ENCODE results near the gene PRKCH.

PRKCH gene

DNA sequence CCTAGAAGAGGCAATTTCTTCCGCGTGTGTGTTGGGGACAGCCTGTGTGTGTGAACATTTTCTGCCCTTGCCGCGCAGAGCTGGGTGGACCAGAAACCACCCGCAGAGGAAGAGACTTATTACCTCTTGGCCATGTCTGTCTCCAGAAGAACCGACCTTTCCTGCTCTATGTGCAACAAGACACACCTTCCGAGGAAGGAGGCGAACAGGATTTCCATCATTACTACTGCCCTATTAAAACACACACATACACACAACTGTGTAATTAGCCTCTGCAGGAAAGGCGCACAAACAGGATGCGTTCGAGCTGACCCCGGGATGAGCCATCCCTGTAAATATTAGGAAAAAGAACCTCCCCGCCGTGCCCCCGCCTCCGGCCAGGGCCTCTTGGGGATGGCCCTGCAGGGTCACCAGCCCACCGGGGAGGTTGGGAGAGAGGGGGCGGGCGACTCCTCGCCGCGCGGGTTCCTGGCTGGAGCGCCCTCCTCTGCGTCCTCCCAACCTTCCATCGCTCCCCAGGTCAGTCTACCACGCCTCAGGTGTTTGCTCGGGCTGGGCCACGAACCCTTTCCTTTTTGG lies 484 bp upstream of the PRKCH start:
- no peaks in the 10 kb centered on the region for H3K27me3 ChIP-seq (ENCODE audit: insufficient read depth, low read length, poor library complexity)
- no peaks in the 10 kb centered on the region for H3K79me1 ChIP-seq (ENCODE audit: low read length)
- no CpG with 5 or more reads among the region's 29 CpGs for WGBS (ENCODE audit: extremely low coverage, insufficient coverage, low lambda C conversion rate)
- no peak overlapping the region for H3K27ac ChIP-seq (ENCODE audit: low read depth, low read length)
- H4K8ac ChIP-seq (ENCODE audit: low read depth, low read length), result no peak overlapping the region
- peaks cover 3% of the 10 kb centered on the region for H3K4me1 ChIP-seq (ENCODE audit: control insufficient read depth, low read depth, low read length)
- H4K5ac ChIP-seq (ENCODE audit: low read length), result no peak overlapping the region
- no peak overlapping the region for H2BK15ac ChIP-seq (replicated peaks; ENCODE audit: low read depth)
- no peaks in the 10 kb centered on the region for H3K36me3 ChIP-seq (ENCODE audit: control insufficient read depth, insufficient read depth, low read length)
- DNase-seq, result no peak
- no peak overlapping the region for H3K23ac ChIP-seq (ENCODE audit: low read length)
- peak overlapping the region; percentile 57 for H3K9ac ChIP-seq (ENCODE audit: low read length)
- no peak overlapping the region for H2AK5ac ChIP-seq (ENCODE audit: low read length)
- no peak overlapping the region for H3K4ac ChIP-seq (ENCODE audit: low read depth, low read length)
- H3K4me3 ChIP-seq (ENCODE audit: low read length), result peak overlapping the region; percentile 10
- peak overlapping the region; percentile 81 for H3K4me2 ChIP-seq (ENCODE audit: low read length)
- H2BK120ac ChIP-seq (ENCODE audit: low read depth, low read length), result no peak overlapping the region
- H3K79me2 ChIP-seq (ENCODE audit: control insufficient read depth, insufficient read depth, low read length), result no peaks in the 10 kb centered on the region
- H2BK5ac ChIP-seq (ENCODE audit: low read length), result no peak overlapping the region
- H3K18ac ChIP-seq (ENCODE audit: low read length), result peak overlapping the region; percentile 77
- H3K56ac ChIP-seq (ENCODE audit: low read length), result peak overlapping the region; percentile 69

DNA sequence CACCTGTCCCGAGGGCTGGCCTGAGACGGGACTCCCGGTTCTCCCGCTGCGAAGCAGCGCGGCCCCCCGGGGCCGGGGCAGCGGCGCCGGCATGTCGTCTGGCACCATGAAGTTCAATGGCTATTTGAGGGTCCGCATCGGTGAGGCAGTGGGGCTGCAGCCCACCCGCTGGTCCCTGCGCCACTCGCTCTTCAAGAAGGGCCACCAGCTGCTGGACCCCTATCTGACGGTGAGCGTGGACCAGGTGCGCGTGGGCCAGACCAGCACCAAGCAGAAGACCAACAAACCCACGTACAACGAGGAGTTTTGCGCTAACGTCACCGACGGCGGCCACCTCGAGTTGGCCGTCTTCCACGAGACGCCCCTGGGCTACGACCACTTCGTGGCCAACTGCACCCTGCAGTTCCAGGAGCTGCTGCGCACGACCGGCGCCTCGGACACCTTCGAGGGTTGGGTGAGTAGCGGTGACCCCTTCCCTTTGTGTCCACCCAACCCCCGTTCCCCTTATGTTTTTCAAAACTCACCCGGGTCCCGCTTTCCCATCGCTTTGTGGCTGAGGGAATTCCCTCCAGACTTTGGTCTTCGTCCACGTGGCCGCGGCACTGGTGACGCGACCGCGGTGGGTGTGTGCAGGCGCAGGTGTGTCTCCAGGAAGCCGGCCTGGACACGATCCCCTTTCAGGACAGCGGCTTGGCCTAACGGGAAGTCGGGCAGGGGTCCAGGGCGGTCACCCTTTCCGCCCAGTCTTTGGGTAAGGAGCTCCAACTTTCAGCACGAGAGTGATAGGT lies 826 bp downstream of the PRKCH start:
- H3K36me3 ChIP-seq (ENCODE audit: control insufficient read depth, insufficient read depth, low read length), result no peaks in the 10 kb centered on the region
- peak overlapping the region; percentile 10 for H3K4me3 ChIP-seq (ENCODE audit: low read length)
- H3K9ac ChIP-seq (ENCODE audit: low read length), result peak overlapping the region; percentile 57
- H3K79me1 ChIP-seq (ENCODE audit: low read length), result no peaks in the 10 kb centered on the region
- no peak overlapping the region for H4K8ac ChIP-seq (ENCODE audit: low read depth, low read length)
- no peaks in the 10 kb centered on the region for H3K27me3 ChIP-seq (ENCODE audit: insufficient read depth, low read length, poor library complexity)
- no CpG with 5 or more reads among the region's 63 CpGs for WGBS (ENCODE audit: extremely low coverage, insufficient coverage, low lambda C conversion rate)
- no peak overlapping the region for H4K5ac ChIP-seq (ENCODE audit: low read length)
- peak overlapping the region; percentile 45 for H3K4ac ChIP-seq (ENCODE audit: low read depth, low read length)
- peak overlapping the region; percentile 81 for H3K4me2 ChIP-seq (ENCODE audit: low read length)
- peak overlapping the region; percentile 15 for H3K23ac ChIP-seq (ENCODE audit: low read length)
- no peak overlapping the region for H3K27ac ChIP-seq (ENCODE audit: low read depth, low read length)
- H3K56ac ChIP-seq (ENCODE audit: low read length), result peak overlapping the region; percentile 69
- H3K4me1 ChIP-seq (ENCODE audit: control insufficient read depth, low read depth, low read length), result peaks cover 3% of the 10 kb centered on the region
- no peak for DNase-seq
- H2BK15ac ChIP-seq (replicated peaks; ENCODE audit: low read depth), result no peak overlapping the region
- no peaks in the 10 kb centered on the region for H3K79me2 ChIP-seq (ENCODE audit: control insufficient read depth, insufficient read depth, low read length)
- no peak overlapping the region for H2BK5ac ChIP-seq (ENCODE audit: low read length)
- H2AK5ac ChIP-seq (ENCODE audit: low read length), result no peak overlapping the region
- H2BK120ac ChIP-seq (ENCODE audit: low read depth, low read length), result no peak overlapping the region
- H3K18ac ChIP-seq (ENCODE audit: low read length), result peak overlapping the region; percentile 77

DNA sequence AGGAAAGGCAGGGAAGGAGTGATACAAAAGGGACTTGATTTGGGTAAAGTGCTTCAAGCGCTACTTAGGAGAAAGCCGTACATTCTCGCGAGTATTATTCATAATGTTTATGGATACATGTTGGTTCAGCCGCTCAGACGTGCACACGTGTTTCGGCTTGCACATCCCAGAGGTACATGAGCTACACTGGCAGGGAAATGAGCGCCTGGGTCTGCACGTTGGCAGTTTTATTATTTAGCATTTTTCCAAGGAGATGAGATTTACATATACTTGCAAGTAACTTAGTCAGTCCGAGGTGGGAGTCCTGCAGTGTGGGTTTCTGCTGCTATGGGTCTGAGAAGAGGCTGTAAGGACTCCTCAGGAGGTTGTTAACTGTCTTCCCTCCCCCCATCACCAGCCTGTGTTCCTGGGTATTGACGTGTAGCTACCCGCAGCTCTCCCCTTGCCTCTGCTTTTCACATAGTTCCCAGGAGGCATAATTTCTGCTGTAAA lies 1.5 kb downstream of the PRKCH start:
- Histone ChIP-seq H4K8ac (ENCODE audit: low read depth, low read length) (no peak overlapping the region), H3K9ac (ENCODE audit: low read length) (peak overlapping the region; percentile 57), H3K4me3 (ENCODE audit: low read length) (peak overlapping the region; percentile 9), H2AK5ac (ENCODE audit: low read length) (no peak overlapping the region), H3K27ac (ENCODE audit: low read depth, low read length) (no peak overlapping the region), H3K4me1 (ENCODE audit: control insufficient read depth, low read depth, low read length) (peaks cover 3% of the 10 kb centered on the region), H3K4me2 (ENCODE audit: low read length) (peak overlapping the region; percentile 81), H3K4ac (ENCODE audit: low read depth, low read length) (no peak overlapping the region), H3K36me3 (ENCODE audit: control insufficient read depth, insufficient read depth, low read length) (no peaks in the 10 kb centered on the region), H2BK5ac (ENCODE audit: low read length) (no peak overlapping the region), H2BK15ac (replicated peaks; ENCODE audit: low read depth) (no peak overlapping the region), H2BK120ac (ENCODE audit: low read depth, low read length) (no peak overlapping the region), H3K27me3 (ENCODE audit: insufficient read depth, low read length, poor library complexity) (no peaks in the 10 kb centered on the region), H3K23ac (ENCODE audit: low read length) (peak overlapping the region; percentile 15), H3K56ac (ENCODE audit: low read length) (peak overlapping the region; percentile 69), H3K79me2 (ENCODE audit: control insufficient read depth, insufficient read depth, low read length) (no peaks in the 10 kb centered on the region), H4K5ac (ENCODE audit: low read length) (no peak overlapping the region), H3K79me1 (ENCODE audit: low read length) (no peaks in the 10 kb centered on the region), H3K18ac (ENCODE audit: low read length) (no peak overlapping the region)
- WGBS (ENCODE audit: extremely low coverage, insufficient coverage, low lambda C conversion rate), result no CpG with 5 or more reads among the region's 13 CpGs
- DNase-seq, result no peak

DNA sequence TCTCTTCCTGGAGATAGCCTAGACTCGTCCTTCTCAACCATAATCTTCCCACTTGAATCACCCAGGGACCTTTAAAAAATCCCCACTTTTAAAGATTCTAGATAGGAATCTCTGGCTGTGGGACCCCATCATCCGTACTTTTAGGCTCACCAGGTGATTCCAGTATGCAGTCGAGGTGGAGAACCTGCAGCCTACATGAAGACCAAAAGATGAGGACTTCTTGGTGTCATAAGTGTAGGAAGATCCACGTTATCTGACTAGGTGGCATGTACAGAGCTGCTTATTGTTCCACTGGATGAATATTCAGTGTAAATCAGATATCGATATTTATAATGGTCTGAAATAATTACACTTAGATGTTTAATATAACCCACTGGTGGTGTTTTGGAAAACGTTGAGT lies 2.6 kb downstream of the PRKCH start:
- WGBS (ENCODE audit: extremely low coverage, insufficient coverage, low lambda C conversion rate), result no CpG with 5 or more reads among the region's 6 CpGs
- Histone ChIP-seq H3K4me2 (ENCODE audit: low read length) (no peak overlapping the region), H2BK5ac (ENCODE audit: low read length) (no peak overlapping the region), H3K36me3 (ENCODE audit: control insufficient read depth, insufficient read depth, low read length) (no peaks in the 10 kb centered on the region), H3K9ac (ENCODE audit: low read length) (no peak overlapping the region), H2BK15ac (replicated peaks; ENCODE audit: low read depth) (no peak overlapping the region), H3K18ac (ENCODE audit: low read length) (no peak overlapping the region), H3K4ac (ENCODE audit: low read depth, low read length) (no peak overlapping the region), H3K4me3 (ENCODE audit: low read length) (no peak overlapping the region), H2AK5ac (ENCODE audit: low read length) (no peak overlapping the region), H3K4me1 (ENCODE audit: control insufficient read depth, low read depth, low read length) (peaks cover 3% of the 10 kb centered on the region), H3K56ac (ENCODE audit: low read length) (no peak overlapping the region), H2BK120ac (ENCODE audit: low read depth, low read length) (no peak overlapping the region), H3K79me2 (ENCODE audit: control insufficient read depth, insufficient read depth, low read length) (no peaks in the 10 kb centered on the region), H4K5ac (ENCODE audit: low read length) (no peak overlapping the region), H3K23ac (ENCODE audit: low read length) (no peak overlapping the region), H3K79me1 (ENCODE audit: low read length) (no peaks in the 10 kb centered on the region), H4K8ac (ENCODE audit: low read depth, low read length) (no peak overlapping the region), H3K27ac (ENCODE audit: low read depth, low read length) (no peak overlapping the region), H3K27me3 (ENCODE audit: insufficient read depth, low read length, poor library complexity) (no peaks in the 10 kb centered on the region)
- no peak for DNase-seq

DNA sequence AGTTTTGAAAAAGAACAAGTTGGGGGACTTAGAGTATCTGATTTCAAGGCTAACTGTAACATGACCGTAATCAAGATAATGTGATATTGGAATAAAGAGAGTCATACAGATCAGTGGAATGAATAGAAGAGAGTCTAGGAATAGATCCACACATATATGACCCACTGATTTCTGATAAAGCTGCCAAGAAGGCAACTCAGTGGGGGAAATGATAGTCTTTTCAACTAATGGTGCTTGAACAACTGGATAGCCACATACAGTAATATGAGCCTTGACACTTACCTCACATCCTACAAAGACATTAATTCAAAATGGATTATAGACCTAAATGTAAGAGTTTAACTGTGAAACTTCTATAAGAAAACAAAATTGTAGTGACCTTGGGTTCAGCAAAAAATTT lies 3.8 kb downstream of the PRKCH start:
- WGBS (ENCODE audit: extremely low coverage, insufficient coverage, low lambda C conversion rate), result no CpG with 5 or more reads among the region's 1 CpG

More for the DNA sequence above, 3.8 kb downstream of the PRKCH start:
- Histone ChIP-seq H3K36me3 (ENCODE audit: control insufficient read depth, insufficient read depth, low read length) (no peaks in the 10 kb centered on the region), H2AK5ac (ENCODE audit: low read length) (no peak overlapping the region), H3K79me1 (ENCODE audit: low read length) (no peaks in the 10 kb centered on the region), H3K27ac (ENCODE audit: low read depth, low read length) (no peak overlapping the region), H3K9ac (ENCODE audit: low read length) (no peak overlapping the region), H2BK5ac (ENCODE audit: low read length) (no peak overlapping the region), H3K23ac (ENCODE audit: low read length) (no peak overlapping the region), H3K27me3 (ENCODE audit: insufficient read depth, low read length, poor library complexity) (no peaks in the 10 kb centered on the region), H3K4me2 (ENCODE audit: low read length) (no peak overlapping the region), H2BK15ac (replicated peaks; ENCODE audit: low read depth) (no peak overlapping the region), H3K4me1 (ENCODE audit: control insufficient read depth, low read depth, low read length) (peaks cover 3% of the 10 kb centered on the region), H4K5ac (ENCODE audit: low read length) (no peak overlapping the region), H3K4ac (ENCODE audit: low read depth, low read length) (no peak overlapping the region), H3K18ac (ENCODE audit: low read length) (no peak overlapping the region), H3K56ac (ENCODE audit: low read length) (no peak overlapping the region), H2BK120ac (ENCODE audit: low read depth, low read length) (no peak overlapping the region), H4K8ac (ENCODE audit: low read depth, low read length) (no peak overlapping the region), H3K4me3 (ENCODE audit: low read length) (no peak overlapping the region), H3K79me2 (ENCODE audit: control insufficient read depth, insufficient read depth, low read length) (no peaks in the 10 kb centered on the region)
- DNase-seq, result no peak
